Endodermal cell (in vitro differentiated cells): ENCODE data around the gene SYMPK. TPM values are rescaled to one million over a fixed set of nuclear protein-coding genes. Genes with fewer than 3 reads are reported as not detected.

Source experiments
- DNase-seq: peaks from one replicate; pipeline ENCODE4 v3.0.0-alpha.2; 2017
- H3K27ac ChIP-seq: 2 replicates; pipeline ENCODE4 v1.5.1; 2013; ENCODE audit warnings: mild to moderate bottlenecking, low read depth, low read length, moderate library complexity
- H3K27me3 ChIP-seq: 2 replicates; pipeline ENCODE4 v1.6.1; 2013; ENCODE audit warnings: mild to moderate bottlenecking, low read length, moderate library complexity; ENCODE audit not compliant: insufficient read depth, control insufficient read depth, poor library complexity, severe bottlenecking
- H3K36me3 ChIP-seq: 2 replicates; pipeline ENCODE4 v1.7.0; 2013; ENCODE audit warnings: mild to moderate bottlenecking, low read length, moderate library complexity; ENCODE audit not compliant: control insufficient read depth, insufficient read depth
- H3K4me1 ChIP-seq: one replicate; pipeline ENCODE4 v1.7.0; 2013; ENCODE audit warnings: low read length; ENCODE audit not compliant: control insufficient read depth, insufficient read depth
- H3K4me3 ChIP-seq: 2 replicates; pipeline ENCODE4 v1.5.1; 2013; ENCODE audit warnings: mild to moderate bottlenecking, low read length, moderate library complexity
- H3K9ac ChIP-seq: 2 replicates; pipeline ENCODE4 v1.6.1; 2013; ENCODE audit warnings: mild to moderate bottlenecking, low read length, moderate library complexity; ENCODE audit not compliant: poor library complexity, severe bottlenecking; ENCODE audit errors: extremely low read depth
- H3K9me3 ChIP-seq: 2 replicates; pipeline ENCODE4 v1.6.1; 2013; ENCODE audit warnings: mild to moderate bottlenecking, low read length, moderate library complexity; ENCODE audit not compliant: control insufficient read depth
- H3K27ac Mint-ChIP-seq: 2 replicates; pipeline ENCODE4 v1.8.0; 2020; ENCODE audit warnings: mixed read lengths
- H3K27me3 Mint-ChIP-seq: 2 replicates; pipeline ENCODE4 v1.8.0; 2021; ENCODE audit warnings: mild to moderate bottlenecking, mixed read lengths; ENCODE audit not compliant: insufficient read depth
- H3K36me3 Mint-ChIP-seq: 2 replicates; pipeline ENCODE4 v1.8.0; 2020; ENCODE audit warnings: low read depth, mixed read lengths
- H3K4me1 Mint-ChIP-seq: 2 replicates; pipeline ENCODE4 v1.8.0; 2020; ENCODE audit warnings: mixed read lengths
- H3K4me3 Mint-ChIP-seq: 2 replicates; pipeline ENCODE4 v1.8.0; 2020; ENCODE audit warnings: mild to moderate bottlenecking, moderate library complexity, mixed read lengths
- H3K9me3 Mint-ChIP-seq: 2 replicates; pipeline ENCODE4 v1.8.0; 2020; ENCODE audit warnings: mild to moderate bottlenecking, mixed read lengths
- CTCF ChIP-seq: fragments of 200-600 bp; sonication (generic); conservative IDR thresholded peaks from 2 replicates; pipeline ENCODE4 v1.5.0; 2021; ENCODE audit warnings: antibody characterized with exemption, mild to moderate bottlenecking
- whole genome bisulfite sequencing, 2 experiments: methylation state at CpG; one replicate each; pipeline versions ENCODE4 v1.1.5 to v1.1.7; 2013; ENCODE audit warnings: missing lambda C conversion rate in 2 of 2, mixed read lengths in 1 of 2; ENCODE audit not compliant: insufficient coverage in 1 of 2, insufficient read length in 1 of 2; 5-methylcytosine and 5-hydroxymethylcytosine counted together
- total RNA-seq, 2 donors: library from RNA; stranded (reverse); fragmentation: NEBNext Ultra II Directional in 1 of 2; extraction: Animal tissue kit (Norgen Biotek cat#: 25700) in 1 of 2; gene quantifications; 2 replicates in 1 of 2; 3 replicates in 1 of 2; pipeline ENCODE4 v1.2.1, GENCODE V29; 2021

Gene SYMPK
- total RNA-seq, 2 donors from 2014 or later: 104 to 119 TPM

- TF ChIP-seq CTCF: no peak
- peak overlapping the region; percentile 95 for H3K4me3 Mint-ChIP-seq
- H3K9me3 Mint-ChIP-seq: no peaks in the 10 kb centered on the region
- H3K4me1 Mint-ChIP-seq: peaks cover 18% of the 10 kb centered on the region
- Histone ChIP-seq H3K36me3 (no peaks in the 10 kb centered on the region), H3K27me3 (no peaks in the 10 kb centered on the region), H3K9me3 (no peaks in the 10 kb centered on the region), H3K4me1 (peaks cover 13% of the 10 kb centered on the region), H3K9ac (peak overlapping the region; percentile 97), H3K27ac (peak overlapping the region; percentile 97), H3K4me3 (peak overlapping the region; percentile 90)
- peak overlapping the region; percentile 79 for H3K27ac Mint-ChIP-seq
- peak; percentile 90 for DNase-seq
- WGBS, 2 experiments: 0 to 1% methylated on average over 3 to 31 of the region's 31 CpGs
- H3K27me3 Mint-ChIP-seq: no peaks in the 10 kb centered on the region
- peaks cover 8% of the 10 kb centered on the region for H3K36me3 Mint-ChIP-seq
Measured at GRCh38 chr19:45767410-45767880, 95.5 kb downstream of the SYMPK start.

- no peaks in the 10 kb centered on the region for H3K36me3 ChIP-seq
- peak overlapping the region; percentile 79 for H3K27ac Mint-ChIP-seq
- H3K4me1 ChIP-seq: peaks cover 13% of the 10 kb centered on the region
- peak overlapping the region; percentile 90 for H3K4me3 ChIP-seq
- peak overlapping the region; percentile 63 for H3K27ac ChIP-seq
- DNase-seq: peak; percentile 69
- no peaks in the 10 kb centered on the region for H3K9me3 Mint-ChIP-seq
- H3K27me3 ChIP-seq: no peaks in the 10 kb centered on the region
- peak overlapping the region; percentile 95 for H3K4me3 Mint-ChIP-seq
- no peaks in the 10 kb centered on the region for H3K9me3 ChIP-seq
- peaks cover 13% of the 10 kb centered on the region for H3K4me1 Mint-ChIP-seq
- peak overlapping the region; percentile 97 for H3K9ac ChIP-seq
- TF ChIP-seq CTCF: no peak
- H3K36me3 Mint-ChIP-seq: peaks cover 4% of the 10 kb centered on the region
- H3K27me3 Mint-ChIP-seq: no peaks in the 10 kb centered on the region
- 42 to 51% methylated on average over 19 to 24 of the region's 24 CpGs for WGBS, 2 experiments
Measured at GRCh38 chr19:45766869-45767346, 96.0 kb downstream of the SYMPK start.

GRCh38 chr19:45766296-45766868, 96.6 kb downstream of the SYMPK start:
- no peaks in the 10 kb centered on the region for H3K9me3 Mint-ChIP-seq
- no peak overlapping the region for H3K4me3 Mint-ChIP-seq
- no peak for TF ChIP-seq CTCF
- Histone ChIP-seq H3K27me3 (no peaks in the 10 kb centered on the region), H3K9me3 (no peaks in the 10 kb centered on the region), H3K9ac (no peak overlapping the region), H3K36me3 (no peaks in the 10 kb centered on the region), H3K4me1 (peaks cover 13% of the 10 kb centered on the region), H3K4me3 (no peak overlapping the region), H3K27ac (no peak overlapping the region)
- H3K27me3 Mint-ChIP-seq: no peaks in the 10 kb centered on the region
- no peak overlapping the region for H3K27ac Mint-ChIP-seq
- WGBS, 2 experiments: 84 to 92% methylated on average over 5 to 17 of the region's 17 CpGs
- H3K36me3 Mint-ChIP-seq: peaks cover 4% of the 10 kb centered on the region
- no peak for DNase-seq
- H3K4me1 Mint-ChIP-seq: peaks cover 13% of the 10 kb centered on the region
